Endothelial cell of umbilical vein (primary cell): ENCODE results near the gene ZFPM1. TPM values are rescaled to one million over a fixed set of nuclear protein-coding genes. Genes with fewer than 3 reads are reported as not detected.

Experiments
- BruUV-seq: library from RNA; stranded (reverse); fragments of 400-500 nt; replicated peaks from 2 replicates; lab custom pipeline; 2021; lab: Mats Ljungman, UMichigan
- CTCF ChIA-PET: fragments of 300-600, 350-600 bp; sonication (Branson Sonifier 250); formaldehyde crosslinking; loops from one replicate; lab custom pipeline; 2021; ENCODE audit warnings: antibody characterized with exemption, inconsistent platforms; lab: Charles Lee
- POLR2A ChIA-PET: fragments of 300-600, 350-600 bp; sonication (Branson Sonifier 250); formaldehyde crosslinking; loops from one replicate; lab custom pipeline; 2021; ENCODE audit warnings: antibody characterized with exemption, inconsistent platforms; lab: Charles Lee
- DNase-seq: peaks from one replicate; pipeline ENCODE4 v3.0.0-alpha.2; 2011; ENCODE audit warnings: low read depth, low spot score
- FAIRE-seq: peaks from 2 replicates; lab custom pipeline; 2011; peaks lifted over from hg19 to GRCh38; lab: Jason Lieb, UNC
- H2AFZ ChIP-seq: 2 replicates; pipeline ENCODE4 v1.6.0; 2012; ENCODE audit warnings: low read depth, low read length, control low read depth, inconsistent platforms
- H3K27ac ChIP-seq: 2 replicates; pipeline ENCODE4 v1.5.1; 2011; ENCODE audit warnings: low read depth, mild to moderate bottlenecking, control low read depth, low read length, moderate library complexity; ENCODE audit not compliant: insufficient read depth
- H3K27me3 ChIP-seq, 2 experiments: 2 replicates each; pipeline versions ENCODE4 v1.6.0 to v1.6.1; 2011; ENCODE audit warnings: low read length in 2 of 2, mixed read lengths in 1 of 2; ENCODE audit not compliant: control insufficient read depth in 2 of 2, insufficient read depth in 2 of 2
- H3K36me3 ChIP-seq, 2 experiments: 2 replicates in 1 of 2; 3 replicates in 1 of 2; pipeline ENCODE4 v1.5.1; 2011; ENCODE audit warnings: low read length in 2 of 2, mild to moderate bottlenecking in 1 of 2, moderate library complexity in 1 of 2; ENCODE audit not compliant: control insufficient read depth in 2 of 2, insufficient read depth in 2 of 2; ENCODE audit errors: extremely low read depth in 1 of 2
- H3K4me1 ChIP-seq: 3 replicates; pipeline ENCODE4 v1.5.1; 2011; ENCODE audit warnings: mild to moderate bottlenecking, low read length; ENCODE audit not compliant: control insufficient read depth, insufficient read depth; ENCODE audit errors: extremely low read depth
- H3K4me2 ChIP-seq: 2 replicates; pipeline ENCODE4 v1.6.1; 2011; ENCODE audit warnings: low read length, control low read depth, mixed read lengths; ENCODE audit not compliant: insufficient read depth
- H3K4me3 ChIP-seq, 3 experiments: fragments of 200-600 bp in 1 of 3; sonication (generic), shearing (Covaris generic) in 1 of 3; replicated peaks in 1 of 3; 2 replicates each; pipeline ENCODE4 v1.5.1; 2011 to 2016; ENCODE audit warnings: control low read depth in 3 of 3, low read length in 3 of 3, mild to moderate bottlenecking in 2 of 3, inconsistent platforms in 1 of 3, low read depth in 1 of 3, moderate library complexity in 1 of 3; ENCODE audit not compliant: insufficient read depth in 1 of 3
- H3K79me2 ChIP-seq: 2 replicates; pipeline ENCODE4 v1.6.0; 2012; ENCODE audit warnings: low read length, inconsistent platforms; ENCODE audit not compliant: control insufficient read depth, insufficient read depth
- H3K9ac ChIP-seq: replicated peaks from 2 replicates; pipeline ENCODE3; 2011; ENCODE audit warnings: low read length, control low read depth; ENCODE audit not compliant: insufficient read depth; ENCODE audit errors: extremely low read depth
- H3K9me1 ChIP-seq: replicated peaks from 3 replicates; pipeline ENCODE4 v1.6.0; 2011; ENCODE audit warnings: mild to moderate bottlenecking, low read length; ENCODE audit not compliant: control insufficient read depth, insufficient read depth; ENCODE audit errors: extremely low read depth
- H3K9me3 ChIP-seq: replicated peaks from 2 replicates; pipeline ENCODE4 v1.5.1; 2012; ENCODE audit warnings: low read length, inconsistent platforms; ENCODE audit not compliant: control insufficient read depth, insufficient read depth
- H4K20me1 ChIP-seq: replicated peaks from 2 replicates; pipeline ENCODE3; 2011; ENCODE audit warnings: mild to moderate bottlenecking, low read length; ENCODE audit not compliant: control insufficient read depth, insufficient read depth; ENCODE audit errors: extremely low read depth
- CTCF ChIP-seq, 2 donors: IDR thresholded peaks; 1 replicate in 1 of 2; 2 replicates in 1 of 2; pipeline ENCODE4 v1.5.1; 2011; ENCODE audit warnings: low read length in 2 of 2, mild to moderate bottlenecking in 2 of 2, moderate library complexity in 2 of 2, control low read depth in 1 of 2, inconsistent platforms in 1 of 2, low read depth in 1 of 2; ENCODE audit not compliant: insufficient read depth in 1 of 2; ENCODE audit errors: extremely low read depth in 1 of 2
- EZH2 ChIP-seq: IDR thresholded peaks from 2 replicates; pipeline ENCODE4 v1.6.1; 2012; ENCODE audit warnings: borderline replicate concordance, low read depth, mild to moderate bottlenecking, moderate library complexity, low read length, inconsistent platforms; ENCODE audit not compliant: severe bottlenecking
- FOS ChIP-seq: IDR thresholded peaks from 2 replicates; pipeline ENCODE4 v1.6.1; 2011; ENCODE audit warnings: mild to moderate bottlenecking, low read length, moderate library complexity, borderline replicate concordance; ENCODE audit not compliant: insufficient read depth
- GATA2 ChIP-seq: IDR thresholded peaks from 2 replicates; pipeline ENCODE4 v1.7.0; 2011; ENCODE audit warnings: low read depth, mild to moderate bottlenecking, moderate library complexity, mixed read lengths, low read length; ENCODE audit not compliant: insufficient read length, insufficient read depth
- MYC ChIP-seq: IDR thresholded peaks from one replicate; pipeline ENCODE4 v1.6.1; 2011; ENCODE audit warnings: mild to moderate bottlenecking, low read depth, low read length
- POLR2A ChIP-seq: IDR thresholded peaks from 2 replicates; pipeline ENCODE4 v1.6.1; 2012; ENCODE audit warnings: low read depth, mild to moderate bottlenecking, control low read depth, low read length
- POLR2AphosphoS5 ChIP-seq: IDR thresholded peaks from 2 replicates; pipeline ENCODE4 v1.6.1; 2012; ENCODE audit warnings: low read depth, mild to moderate bottlenecking, control low read depth, low read length, moderate library complexity; ENCODE audit not compliant: insufficient read depth
- dilution Hi-C: fragments of 300-500 bp; cut with MboI; formaldehyde crosslinking; loops from one replicate; pipeline ENCODE4 v1.15.0; 2019; ENCODE audit warnings: low sequenced_read_pairs; ENCODE audit not compliant: extremely low pct_ligation_motif_present
- intact Hi-C: fragments of 100-400 bp; cut with micrococcal nuclease; formaldehyde crosslinking; loops from one replicate; pipeline ENCODE4 v1.10.0; 2022
- polyA plus RNA-seq, 4 experiments: library from polyadenylated mRNA; depleted of rRNA in 3 of 4; stranded (reverse) in 3 of 4; unstranded in 1 of 4; fragments of >200 nt; gene quantifications; 2 replicates each; pipeline versions ENCODE4 v1.2.1 to v1.2.3, GENCODE V29; 2011 to 2012; ENCODE audit warnings: missing spikeins in 1 of 4
- total RNA-seq: library from RNA; stranded (reverse); gene quantifications from 2 replicates; pipeline ENCODE4 v1.2.3, GENCODE V29; 2021

ZFPM1 gene
- total and polyA plus RNA-seq, 2 donors (not counting 3 experiments of a cell fraction or from before 2014, with no cell fraction given): 0.37 to 7.5 TPM

GRCh38 chr16:88568710-88569613 is 115.9 kb downstream of the ZFPM1 start:
- TF ChIP-seq FOS (no peak), POLR2AphosphoS5 (no peak), POLR2A (no peak), CTCF (IDR thresholded peaks at IDR 0.05; ENCODE audit: extremely low read depth in 1 of 2, insufficient read depth in 1 of 2, low read depth in 1 of 2, low read length in 2 of 2) (no peak), GATA2 (no peak), MYC (no peak), EZH2 (no peak)
- no peaks in the 10 kb centered on the region for H3K9me1 ChIP-seq
- no peak for FAIRE-seq
- peak overlapping the region; percentile 68 for H3K4me2 ChIP-seq
- H3K27ac ChIP-seq: no peak overlapping the region
- H3K27me3 ChIP-seq: no peaks in the 10 kb centered on the region
- peak overlapping the region; percentile 86 for H2AFZ ChIP-seq
- CTCF ChIA-PET: no interaction called here
- intact Hi-C loops (loop anchor here (10.0 kb wide), 1 partner anchor 614 kb away; the partner anchor contains the start of gene BANP), dilution Hi-C loops (no loop called here)
- peaks cover 3 to 4% of the 10 kb centered on the region in 2 experiments for H3K36me3 ChIP-seq
- POLR2A ChIA-PET: no interaction called here
- peak overlapping the region; percentile 50 for H3K9ac ChIP-seq
- H4K20me1 ChIP-seq: no peaks in the 10 kb centered on the region
- H3K79me2 ChIP-seq: peaks cover 33% of the 10 kb centered on the region
- H3K4me3 ChIP-seq: peak overlapping the region; percentile 25 to 67 (median 53)
- BruUV-seq: no TSS peak
- no peak for DNase-seq
- H3K9me3 ChIP-seq: no peaks in the 10 kb centered on the region
- H3K4me1 ChIP-seq: peaks cover 14% of the 10 kb centered on the region
